K562 (cell line): ENCODE results near the gene PGPEP1. TPM values are rescaled to one million over a fixed set of nuclear protein-coding genes. Genes with fewer than 3 reads are reported as not detected.
A peak's percentile ranks its signal among the peaks of the same experiment; 100 is the strongest.

Experiments used
- ERF ChIP-seq: fragments of 450-650 bp; formaldehyde crosslinking; IDR thresholded peaks from 2 replicates; pipeline ENCODE4 v1.4.0; 2020; ENCODE audit warnings: mild to moderate bottlenecking, mixed read lengths
- FOXA3 ChIP-seq, 2 experiments: fragments of 450-650 bp in 1 of 2; sonication (generic) in 1 of 2; formaldehyde crosslinking; IDR thresholded peaks in 1 of 2; conservative IDR thresholded peaks in 1 of 2; 2 replicates each; pipeline versions ENCODE4 v1.4.0 to v1.8.0; 2020 to 2022; ENCODE audit warnings: mild to moderate bottlenecking in 2 of 2, missing genetic modification reagents in 1 of 2
- GATAD2A ChIP-seq: fragments of 450-650 bp; IDR thresholded peaks from 2 replicates; pipeline ENCODE4 v1.6.1; 2017
- IRF2 ChIP-seq: sonication (generic); formaldehyde crosslinking; IDR thresholded peaks from 2 replicates; pipeline ENCODE4 v1.8.1; 2022; ENCODE audit warnings: mild to moderate bottlenecking, missing genetic modification reagents
- NRF1 ChIP-seq, 2 experiments: fragments of 450-650 bp; IDR thresholded peaks in 1 of 2; conservative IDR thresholded peaks in 1 of 2; 2 replicates each; pipeline ENCODE4 v1.6.1; 2014; ENCODE audit warnings: mild to moderate bottlenecking in 2 of 2
- PRDM10 ChIP-seq: fragments of 450-650 bp; IDR thresholded peaks from 2 replicates; pipeline ENCODE4 v1.6.1; 2018; ENCODE audit not compliant: partially characterized antibody
- TAF9B ChIP-seq: fragments of 450-650 bp; IDR thresholded peaks from 2 replicates; pipeline ENCODE4 v1.6.1; 2018; ENCODE audit warnings: mild to moderate bottlenecking; ENCODE audit not compliant: partially characterized antibody
- TCF15 ChIP-seq: fragments of 250-450 bp; sonication (Bioruptor Pico); IDR thresholded peaks from 2 replicates; pipeline ENCODE4 v1.8.0; 2022; ENCODE audit warnings: moderate library complexity, mild to moderate bottlenecking, inconsistent platforms
- ZBTB33 ChIP-seq: sonication (generic); formaldehyde crosslinking; IDR thresholded peaks from 2 replicates; pipeline ENCODE4 v1.8.1; 2023; ENCODE audit warnings: mild to moderate bottlenecking, missing genetic modification reagents
- ZBTB40 ChIP-seq, 2 experiments: fragments of 450-650 bp in 1 of 2; sonication (generic) in 1 of 2; formaldehyde crosslinking in 1 of 2; IDR thresholded peaks; 2 replicates each; pipeline versions ENCODE4 v1.7.1 to v1.9.0; 2016 to 2022; ENCODE audit warnings: inconsistent platforms in 1 of 2, mild to moderate bottlenecking in 1 of 2, missing genetic modification reagents in 1 of 2
- polyA plus RNA-seq, 8 experiments: library from polyadenylated mRNA; depleted of rRNA in 4 of 8; stranded (reverse) in 5 of 8; unstranded in 3 of 8; fragments of >200 nt; fragmentation: Nextera tagmentation in 2 of 8; fragmentation: Illumina TruSeq in 1 of 8; extraction: Ambion mirVana in 2 of 8; extraction: Trizol in 1 of 8; gene quantifications; 2 replicates each; pipeline versions ENCODE4 v1.2.1 to v1.2.3, GENCODE V29; 2011 to 2014; ENCODE audit warnings: inconsistent platforms in 1 of 8, missing spikeins in 1 of 8
- total RNA-seq, 7 experiments: library from RNA; depleted of rRNA in 6 of 7; stranded (reverse); fragments of >200 nt in 6 of 7; fragmentation: Illumina TruSeq in 2 of 7; extraction: Trizol in 2 of 7; gene quantifications; 2 replicates each; pipeline versions ENCODE4 v1.2.1 to v1.2.3, GENCODE V29; 2011 to 2021; ENCODE audit warnings: low replicate concordance in 1 of 7

Gene PGPEP1
- total and polyA plus RNA-seq, 9 of the 15 experiments (the other 6 are each of a cell fraction or from before 2014, with no cell fraction given), result 10.0 to 69.6 (median 33.5) TPM

- TF ChIP-seq TCF15 (peak; percentile 86; the same call in 1 of the 2 replicates), NRF1 (conservative IDR thresholded peaks at IDR 0.05 in 1 of 2, IDR thresholded peaks at IDR 0.05 in 1 of 2) (peak; percentile 19 to 44; a peak in 3 of 4 replicates), ZBTB40 (IDR thresholded peaks at IDR 0.05) (peak; percentile 75), ZBTB40 (CRISPR knock-in tag; IDR thresholded peaks at IDR 0.05) (no peak), FOXA3 (CRISPR knock-in tag; conservative IDR thresholded peaks at IDR 0.05 in 1 of 2, IDR thresholded peaks at IDR 0.05 in 1 of 2) (no peak), ZBTB33 (CRISPR knock-in tag) (no peak), TAF9B (peak; percentile 81), IRF2 (no peak), PRDM10 (peak; percentile 23), ERF (CRISPR knock-in tag) (peak; percentile 87; the same call in 1 of the 2 replicates), GATAD2A (peak; percentile 97; the same call in 1 of the 2 replicates)
Observed at GRCh38 chr19:18415178-18415867, 74.9 kb downstream of the PGPEP1 start (continued).
